OCI-M2 (cell line): ENCODE results near the gene HIVEP3.

Experiments
- DNase-seq: peaks from one replicate; lab custom pipeline; 2025; ENCODE audit not compliant: unreplicated experiment; lab: John Stamatoyannopoulos, UW

Gene HIVEP3

GRCh38 chr1:41849211-41849759, 69.4 kb downstream of the HIVEP3 start:
- DNase-seq, result no peak

- DNase-seq, result no peak
These were observed 70.3 kb downstream of the HIVEP3 start for GRCh38 chr1:41848216-41848952.

- DNase-seq, result no peak
These were observed 71.0 kb downstream of the HIVEP3 start for GRCh38 chr1:41847733-41848132.

GRCh38 chr1:41846625-41847405, 71.9 kb downstream of the HIVEP3 start:
- no peak for DNase-seq

GRCh38 chr1:41844781-41845272, 73.9 kb downstream of the HIVEP3 start:
- DNase-seq, result no peak

- DNase-seq, result no peak
These were observed 74.5 kb downstream of the HIVEP3 start for GRCh38 chr1:41844255-41844654.

GRCh38 chr1:41842993-41843755, 75.5 kb downstream of the HIVEP3 start:
- DNase-seq, result no peak

- no peak for DNase-seq
These were observed 76.4 kb downstream of the HIVEP3 start for GRCh38 chr1:41842326-41842725.

GRCh38 chr1:41840592-41841246, 78.0 kb downstream of the HIVEP3 start:
- DNase-seq, result no peak

- DNase-seq, result no peak
These were observed 80.5 kb downstream of the HIVEP3 start for GRCh38 chr1:41838266-41838665.

GRCh38 chr1:41837691-41838090, 81.0 kb downstream of the HIVEP3 start:
- no peak for DNase-seq

GRCh38 chr1:41835485-41835884, 83.2 kb downstream of the HIVEP3 start:
- DNase-seq, result no peak

- DNase-seq, result no peak
These were observed 85.2 kb downstream of the HIVEP3 start for GRCh38 chr1:41833519-41834000.

- no peak for DNase-seq
These were observed 88.0 kb downstream of the HIVEP3 start for GRCh38 chr1:41830726-41831125.

GRCh38 chr1:41827991-41828570, 90.6 kb downstream of the HIVEP3 start:
- no peak for DNase-seq

GRCh38 chr1:41823471-41823870, 95.3 kb downstream of the HIVEP3 start:
- DNase-seq, result no peak

- DNase-seq, result no peak
These were observed 95.9 kb downstream of the HIVEP3 start for GRCh38 chr1:41822866-41823265.

GRCh38 chr1:41819843-41820242, 98.9 kb downstream of the HIVEP3 start:
- no peak for DNase-seq

GRCh38 chr1:41819069-41819468, 99.7 kb downstream of the HIVEP3 start:
- no peak for DNase-seq

- DNase-seq, result no peak
These were observed 102.7 kb downstream of the HIVEP3 start for GRCh38 chr1:41816061-41816460.
